Measurements from ENCODE around the gene EDC4.

DNA sequence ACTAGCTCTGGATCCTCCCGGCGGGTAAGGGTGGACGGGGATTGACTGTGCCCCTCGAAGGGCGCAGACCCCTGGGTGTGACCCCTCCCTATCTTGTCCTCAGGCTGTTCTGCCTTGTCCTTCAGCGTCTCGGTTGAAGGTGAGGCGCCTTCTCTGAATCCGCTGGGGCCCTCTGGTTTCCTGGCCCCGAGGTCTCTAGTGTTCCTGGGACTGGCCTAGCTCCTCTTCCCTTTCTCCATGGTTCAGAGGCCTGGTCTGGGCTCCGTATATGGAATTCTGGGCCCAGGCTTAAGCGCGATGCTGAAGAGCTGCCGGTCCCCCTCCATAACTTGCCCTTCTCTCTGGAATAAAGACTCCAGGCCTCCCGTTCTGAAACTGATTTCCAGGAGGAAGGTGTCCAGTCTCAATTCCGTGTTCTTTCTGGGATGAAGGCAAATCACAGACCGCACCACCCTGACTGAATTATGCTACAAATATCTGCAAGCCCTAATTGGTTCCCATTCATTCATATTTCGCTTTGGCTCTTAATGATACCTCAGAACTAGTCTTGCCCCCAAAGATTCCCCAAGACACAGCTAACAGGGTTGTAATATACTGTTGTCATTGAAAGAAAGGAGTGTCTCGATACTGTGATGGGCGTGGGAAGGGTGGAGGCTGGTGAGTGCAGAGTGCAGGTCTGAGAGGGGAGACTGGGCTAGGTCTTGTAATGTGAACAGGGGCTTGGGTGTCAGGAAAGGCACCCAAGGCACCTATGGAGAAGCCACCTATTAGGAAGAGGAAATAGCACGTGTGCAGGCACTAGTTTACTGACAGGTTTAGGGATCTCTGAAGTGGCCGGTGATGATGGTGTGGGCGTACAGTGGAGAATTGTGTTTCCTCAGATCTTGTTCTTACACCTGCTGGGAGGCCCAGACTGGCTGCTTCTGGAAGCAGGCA, 851 bp downstream of the EDC4 start:
- TF ChIP-seq, protein P1, sequence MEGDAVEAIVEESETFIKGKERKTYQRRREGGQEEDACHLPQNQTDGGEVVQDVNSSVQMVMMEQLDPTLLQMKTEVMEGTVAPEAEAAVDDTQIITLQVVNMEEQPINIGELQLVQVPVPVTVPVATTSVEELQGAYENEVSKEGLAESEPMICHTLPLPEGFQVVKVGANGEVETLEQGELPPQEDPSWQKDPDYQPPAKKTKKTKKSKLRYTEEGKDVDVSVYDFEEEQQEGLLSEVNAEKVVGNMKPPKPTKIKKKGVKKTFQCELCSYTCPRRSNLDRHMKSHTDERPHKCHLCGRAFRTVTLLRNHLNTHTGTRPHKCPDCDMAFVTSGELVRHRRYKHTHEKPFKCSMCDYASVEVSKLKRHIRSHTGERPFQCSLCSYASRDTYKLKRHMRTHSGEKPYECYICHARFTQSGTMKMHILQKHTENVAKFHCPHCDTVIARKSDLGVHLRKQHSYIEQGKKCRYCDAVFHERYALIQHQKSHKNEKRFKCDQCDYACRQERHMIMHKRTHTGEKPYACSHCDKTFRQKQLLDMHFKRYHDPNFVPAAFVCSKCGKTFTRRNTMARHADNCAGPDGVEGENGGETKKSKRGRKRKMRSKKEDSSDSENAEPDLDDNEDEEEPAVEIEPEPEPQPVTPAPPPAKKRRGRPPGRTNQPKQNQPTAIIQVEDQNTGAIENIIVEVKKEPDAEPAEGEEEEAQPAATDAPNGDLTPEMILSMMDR (IDR thresholded peaks at IDR 0.05): no peak
- TF ChIP-seq FOSL2 (IDR thresholded peaks at IDR 0.05) (no peak), FOSL2 (CRISPR knock-in tag; IDR thresholded peaks at IDR 0.05) (no peak), MYC (IDR thresholded peaks at IDR 0.05; ENCODE audit: borderline replicate concordance, low read length) (no peak), MAFK (IDR thresholded peaks at IDR 0.05; ENCODE audit: partially characterized antibody) (no peak), POLR2AphosphoS2 (conservative IDR thresholded peaks at IDR 0.05; ENCODE audit: low read length) (no peak), RFX5 (IDR thresholded peaks at IDR 0.05) (no peak), RARB (CRISPR knock-in tag; IDR thresholded peaks at IDR 0.05) (no peak), MAZ (IDR thresholded peaks at IDR 0.05; ENCODE audit: borderline replicate concordance, low read depth, low read length) (no peak), CEBPB (IDR thresholded peaks at IDR 0.05) (no peak), SMC3 (IDR thresholded peaks at IDR 0.05) (no peak)
- TF ChIP-seq, protein P2, sequence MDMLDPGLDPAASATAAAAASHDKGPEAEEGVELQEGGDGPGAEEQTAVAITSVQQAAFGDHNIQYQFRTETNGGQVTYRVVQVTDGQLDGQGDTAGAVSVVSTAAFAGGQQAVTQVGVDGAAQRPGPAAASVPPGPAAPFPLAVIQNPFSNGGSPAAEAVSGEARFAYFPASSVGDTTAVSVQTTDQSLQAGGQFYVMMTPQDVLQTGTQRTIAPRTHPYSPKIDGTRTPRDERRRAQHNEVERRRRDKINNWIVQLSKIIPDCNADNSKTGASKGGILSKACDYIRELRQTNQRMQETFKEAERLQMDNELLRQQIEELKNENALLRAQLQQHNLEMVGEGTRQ (IDR thresholded peaks at IDR 0.05): no peak

Data from A549 (cell line).